ENCODE measurements around the gene KPNA4. TPM values are rescaled to one million over a fixed set of nuclear protein-coding genes. Genes with fewer than 3 reads are reported as not detected.

KPNA4 gene
- 33.6 TPM for polyA plus RNA-seq (2012; ENCODE audit: insufficient read length, low read depth)

- peak; percentile 53 for TF ChIP-seq FOXP2 (optimal IDR thresholded peaks at IDR 0.05; ENCODE audit: borderline replicate concordance, extremely low read depth, extremely low read length, insufficient read depth)
- no peak; the same call in 1 of the 2 replicates for TF ChIP-seq SIN3A (IDR thresholded peaks at IDR 0.05; ENCODE audit: borderline replicate concordance, insufficient read depth, low read length)
- peak; percentile 70 for TF ChIP-seq POLR2AphosphoS5 (IDR thresholded peaks at IDR 0.05; ENCODE audit: low read depth, low read length)
- TF ChIP-seq REST (IDR thresholded peaks at IDR 0.05; ENCODE audit: insufficient read depth in 1 of 2, low read depth in 2 of 2, low read length in 2 of 2), result no peak
- 0 out of 2 replicates have a peak, but pooled peaks have one; percentile 29 for TF ChIP-seq TAF1 (IDR thresholded peaks at IDR 0.05; ENCODE audit: borderline replicate concordance, insufficient read depth, low read length)
These were observed at the start of gene KPNA4 for GRCh38 chr3:160565442-160566403. Gene KPNA4 (minus strand): TSS chr3:160565571. CDS start chr3:160565282, 289 bp downstream.

GRCh38 chr3:160613661-160614060, 48.3 kb upstream of the KPNA4 start:
- TF ChIP-seq TAF1 (IDR thresholded peaks at IDR 0.05; ENCODE audit: borderline replicate concordance, insufficient read depth, low read length) (no peak), POLR2AphosphoS5 (IDR thresholded peaks at IDR 0.05; ENCODE audit: low read depth, low read length) (no peak), FOXP2 (optimal IDR thresholded peaks at IDR 0.05; ENCODE audit: borderline replicate concordance, extremely low read depth, extremely low read length, insufficient read depth) (no peak), REST (IDR thresholded peaks at IDR 0.05; ENCODE audit: insufficient read depth in 1 of 2, low read depth in 2 of 2, low read length in 2 of 2) (no peak), SIN3A (IDR thresholded peaks at IDR 0.05; ENCODE audit: borderline replicate concordance, insufficient read depth, low read length) (no peak)

- no peak for TF ChIP-seq FOXP2 (optimal IDR thresholded peaks at IDR 0.05; ENCODE audit: borderline replicate concordance, extremely low read depth, extremely low read length, insufficient read depth)
- no peak for TF ChIP-seq REST (IDR thresholded peaks at IDR 0.05; ENCODE audit: insufficient read depth in 1 of 2, low read depth in 2 of 2, low read length in 2 of 2)
- no peak for TF ChIP-seq SIN3A (IDR thresholded peaks at IDR 0.05; ENCODE audit: borderline replicate concordance, insufficient read depth, low read length)
- no peak for TF ChIP-seq TAF1 (IDR thresholded peaks at IDR 0.05; ENCODE audit: borderline replicate concordance, insufficient read depth, low read length)
- no peak for TF ChIP-seq POLR2AphosphoS5 (IDR thresholded peaks at IDR 0.05; ENCODE audit: low read depth, low read length)
These were observed 47.2 kb upstream of the KPNA4 start for GRCh38 chr3:160612386-160613075.

GRCh38 chr3:160611141-160611540, 45.8 kb upstream of the KPNA4 start:
- TF ChIP-seq REST (IDR thresholded peaks at IDR 0.05; ENCODE audit: insufficient read depth in 1 of 2, low read depth in 2 of 2, low read length in 2 of 2), result no peak
- no peak for TF ChIP-seq POLR2AphosphoS5 (IDR thresholded peaks at IDR 0.05; ENCODE audit: low read depth, low read length)
- TF ChIP-seq FOXP2 (optimal IDR thresholded peaks at IDR 0.05; ENCODE audit: borderline replicate concordance, extremely low read depth, extremely low read length, insufficient read depth), result no peak
- no peak for TF ChIP-seq SIN3A (IDR thresholded peaks at IDR 0.05; ENCODE audit: borderline replicate concordance, insufficient read depth, low read length)
- no peak for TF ChIP-seq TAF1 (IDR thresholded peaks at IDR 0.05; ENCODE audit: borderline replicate concordance, insufficient read depth, low read length)
